ENCODE measurements around the gene RRH.
"Not testable (repeated sequence)": the region's sequence is repeated elsewhere in the genome, so short reads cannot be mapped to it uniquely, and the experiment has no call there.

RRH gene

GRCh38 chr4:109847896-109848442 lies 20.2 kb downstream of the RRH start, which contains the start of gene LRIT3:
TSS of gene LRIT3 (plus strand) at chr4:109848107. CDS start at chr4:109848202, 95 bp downstream.
- DNase-seq, result no peak

- no peak for DNase-seq
Measured at GRCh38 chr4:109848501-109848900, 20.7 kb downstream of the RRH start.

GRCh38 chr4:109850601-109851000 lies 22.8 kb downstream of the RRH start:
- DNase-seq, result no peak

GRCh38 chr4:109859426-109860300 lies 31.9 kb downstream of the RRH start:
- DNase-seq, result not testable (repeated sequence)

- no peak for DNase-seq
Measured at GRCh38 chr4:109861271-109861670, 33.5 kb downstream of the RRH start.

- DNase-seq, result no peak
Measured at GRCh38 chr4:109861916-109862511, 34.2 kb downstream of the RRH start.

- DNase-seq, result no peak
Measured at GRCh38 chr4:109864134-109864533, 36.4 kb downstream of the RRH start.

- DNase-seq, result no peak
Measured at GRCh38 chr4:109870061-109870460, 42.3 kb downstream of the RRH start.

GRCh38 chr4:109872065-109872464 lies 44.3 kb downstream of the RRH start:
- DNase-seq, result no peak

GRCh38 chr4:109872950-109873656 lies 45.3 kb downstream of the RRH start:
- no peak for DNase-seq

- DNase-seq, result no peak
Measured at GRCh38 chr4:109873791-109874514, 46.2 kb downstream of the RRH start.

- no peak for DNase-seq
Measured at GRCh38 chr4:109875106-109875505, 47.3 kb downstream of the RRH start.

GRCh38 chr4:109875553-109875952 lies 47.8 kb downstream of the RRH start:
- not testable (repeated sequence) for DNase-seq

- DNase-seq, result no peak
Measured at GRCh38 chr4:109876634-109877265, 49.0 kb downstream of the RRH start.

GRCh38 chr4:109877400-109877799 lies 49.6 kb downstream of the RRH start:
- DNase-seq, result no peak

- DNase-seq, result no peak
Measured at GRCh38 chr4:109878355-109878754, 50.6 kb downstream of the RRH start.

GRCh38 chr4:109879081-109879480 lies 51.3 kb downstream of the RRH start:
- DNase-seq, result no peak

- no peak for DNase-seq
Measured at GRCh38 chr4:109879636-109880314, 52.0 kb downstream of the RRH start.

GRCh38 chr4:109886303-109886702 lies 58.5 kb downstream of the RRH start:
- DNase-seq, result no peak

- DNase-seq, result no peak
Measured at GRCh38 chr4:109887071-109887470, 59.3 kb downstream of the RRH start.

- no peak for DNase-seq
Measured at GRCh38 chr4:109890076-109890475, 62.3 kb downstream of the RRH start.
